Gastroesophageal sphincter (tissue), 4 donors: ENCODE measurements around the gene GPATCH3. TPM values are rescaled to one million over a fixed set of nuclear protein-coding genes. Genes with fewer than 3 reads are reported as not detected.
"Not testable (repeated sequence)": the region's sequence is repeated elsewhere in the genome, so short reads cannot be mapped to it uniquely, and the experiment has no call there.

Source experiments
- ATAC-seq: fragments of 150-250 bp; one replicate; pipeline ENCODE4 v1.9.1; 2016; ENCODE audit warnings: mild to moderate bottlenecking, moderate library complexity
- H3K27ac ChIP-seq, 4 donors: fragments of 200-600 bp; sonication (generic) in 3 of 4; 1 replicate in 3 of 4; 2 replicates in 1 of 4; pipeline ENCODE4 v1.5.1; 2016 to 2019
- H3K27me3 ChIP-seq: fragments of 200-600 bp; sonication (generic); one replicate; pipeline ENCODE4 v1.5.1; 2019
- H3K36me3 ChIP-seq, 2 donors: fragments of 200-600 bp; sonication (generic); one replicate each; pipeline ENCODE4 v1.5.1; 2019; ENCODE audit warnings: control low read depth in 1 of 2
- H3K4me1 ChIP-seq, 3 donors: fragments of 200-600 bp; sonication (generic); 1 replicate in 2 of 3; 2 replicates in 1 of 3; pipeline ENCODE4 v1.5.1; 2016 to 2019; ENCODE audit warnings: control low read depth in 2 of 3
- H3K4me3 ChIP-seq, 2 donors: fragments of 200-600 bp; sonication (generic); one replicate each; pipeline ENCODE4 v1.5.1; 2019; ENCODE audit warnings: mild to moderate bottlenecking in 1 of 2, moderate library complexity in 1 of 2
- H3K9me3 ChIP-seq, 3 donors: fragments of 200-600 bp; sonication (generic); one replicate each; pipeline ENCODE4 v1.5.1; 2017 to 2019; ENCODE audit warnings: control low read depth in 2 of 3
- EP300 ChIP-seq: sonication (generic); formaldehyde crosslinking; IDR thresholded peaks from one replicate; pipeline ENCODE4 v1.6.1; 2017; ENCODE audit warnings: antibody characterized with exemption, mild to moderate bottlenecking
- POLR2A ChIP-seq, 2 donors: fragments of 450-650 bp; IDR thresholded peaks; one replicate each; pipeline ENCODE4 v1.6.1; 2017; ENCODE audit warnings: antibody characterized with exemption in 2 of 2, mild to moderate bottlenecking in 2 of 2, moderate library complexity in 1 of 2
- POLR2AphosphoS5 ChIP-seq: sonication (generic); formaldehyde crosslinking; IDR thresholded peaks from one replicate; pipeline ENCODE4 v1.6.1; 2017; ENCODE audit warnings: antibody characterized with exemption
- WGBS, 2 donors: methylation state at CpG; one replicate each; pipeline ENCODE4 v1.1.5; 2018; ENCODE audit warnings: low coverage in 1 of 2; 5-methylcytosine and 5-hydroxymethylcytosine counted together
- total RNA-seq, 4 donors: library from RNA; depleted of rRNA; stranded (reverse); fragments of >200 nt; gene quantifications; one replicate each; pipeline ENCODE4 v1.1.0, GENCODE V29; 2016
- TF ChIP-seq, protein P1 (sequence below), 4 experiments: fragments of 200-600 bp in 2 of 4; fragments of 450-650 bp in 2 of 4; sonication (generic) in 1 of 4; IDR thresholded peaks; one replicate each; pipeline ENCODE4 v1.5.1; 2017 to 2019; ENCODE audit warnings: antibody characterized with exemption in 4 of 4, mild to moderate bottlenecking in 2 of 4, moderate library complexity in 2 of 4

GPATCH3 gene
- total RNA-seq, 4 donors from 2014 or later, result 5.1 to 21.6 (median 14.4) TPM

DNA sequence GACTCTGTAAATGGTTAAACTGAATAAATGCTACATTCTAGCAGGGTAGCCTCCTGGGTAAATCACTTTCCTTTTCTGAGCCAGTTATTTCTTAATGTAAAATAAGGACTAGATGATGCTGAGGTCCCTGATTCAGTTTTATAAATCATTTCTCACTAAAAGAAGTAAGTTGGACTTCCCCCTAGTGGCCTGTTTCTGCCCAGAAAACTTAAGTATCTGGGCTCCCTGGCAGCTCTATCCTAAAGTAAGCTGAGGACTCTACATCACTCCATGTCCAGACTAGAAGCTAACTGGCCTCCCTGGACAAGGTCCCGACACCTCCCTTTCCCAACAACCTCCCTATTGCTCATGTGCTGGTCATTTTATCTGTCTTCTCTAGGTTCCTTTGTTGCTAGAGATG is 13.1 kb downstream of the GPATCH3 start:
- H3K27ac ChIP-seq, result no peak overlapping the region
- H3K4me1 ChIP-seq, result peaks cover 3 to 35% (median 17%) of the 10 kb centered on the region in 3 donors
- H3K36me3 ChIP-seq, result peaks cover 0 to 82% of the 10 kb centered on the region in 2 donors
- TF ChIP-seq POLR2AphosphoS5, result no peak
- TF ChIP-seq, protein P1, sequence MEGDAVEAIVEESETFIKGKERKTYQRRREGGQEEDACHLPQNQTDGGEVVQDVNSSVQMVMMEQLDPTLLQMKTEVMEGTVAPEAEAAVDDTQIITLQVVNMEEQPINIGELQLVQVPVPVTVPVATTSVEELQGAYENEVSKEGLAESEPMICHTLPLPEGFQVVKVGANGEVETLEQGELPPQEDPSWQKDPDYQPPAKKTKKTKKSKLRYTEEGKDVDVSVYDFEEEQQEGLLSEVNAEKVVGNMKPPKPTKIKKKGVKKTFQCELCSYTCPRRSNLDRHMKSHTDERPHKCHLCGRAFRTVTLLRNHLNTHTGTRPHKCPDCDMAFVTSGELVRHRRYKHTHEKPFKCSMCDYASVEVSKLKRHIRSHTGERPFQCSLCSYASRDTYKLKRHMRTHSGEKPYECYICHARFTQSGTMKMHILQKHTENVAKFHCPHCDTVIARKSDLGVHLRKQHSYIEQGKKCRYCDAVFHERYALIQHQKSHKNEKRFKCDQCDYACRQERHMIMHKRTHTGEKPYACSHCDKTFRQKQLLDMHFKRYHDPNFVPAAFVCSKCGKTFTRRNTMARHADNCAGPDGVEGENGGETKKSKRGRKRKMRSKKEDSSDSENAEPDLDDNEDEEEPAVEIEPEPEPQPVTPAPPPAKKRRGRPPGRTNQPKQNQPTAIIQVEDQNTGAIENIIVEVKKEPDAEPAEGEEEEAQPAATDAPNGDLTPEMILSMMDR (IDR thresholded peaks at IDR 0.05), result peak in 3 of 4 experiments; percentile 21 to 37 (median 31)
- no peak for ATAC-seq
- no peak overlapping the region for H3K4me3 ChIP-seq
- WGBS, 2 donors, result 64 to 80% methylated on average over 1 of the region's 1 CpG
- no peaks in the 10 kb centered on the region for H3K27me3 ChIP-seq
- no peaks in the 10 kb centered on the region for H3K9me3 ChIP-seq

GRCh38 chr1:26882696-26883463 is 17.4 kb downstream of the GPATCH3 start:
- no peaks in the 10 kb centered on the region for H3K27me3 ChIP-seq
- H3K4me3 ChIP-seq, result no peak overlapping the region
- no peak for ATAC-seq
- peaks cover 0 to 100% of the 10 kb centered on the region in 2 donors for H3K36me3 ChIP-seq
- TF ChIP-seq, protein P1 (IDR thresholded peaks at IDR 0.05), result no peak
- no peaks in the 10 kb centered on the region for H3K9me3 ChIP-seq
- WGBS, 2 donors, result 70 to 84% methylated on average over 5 of the region's 5 CpGs
- H3K27ac ChIP-seq, result no peak overlapping the region
- peaks cover 0 to 12% (median 0%) of the 10 kb centered on the region in 3 donors for H3K4me1 ChIP-seq

- ATAC-seq, H3K4me3 ChIP-seq, H3K9me3 ChIP-seq, H3K4me1 ChIP-seq, H3K27me3 ChIP-seq, H3K27ac ChIP-seq: not testable (repeated sequence)
- peaks cover 0 to 100% of the 10 kb centered on the region in 2 donors for H3K36me3 ChIP-seq
- WGBS, 2 donors, result 100% methylated on average over 3 of the region's 6 CpGs; no CpG with 5 or more reads in 1 of the 2 donors
These were observed 18.7 kb downstream of the GPATCH3 start for GRCh38 chr1:26881611-26882010.

DNA sequence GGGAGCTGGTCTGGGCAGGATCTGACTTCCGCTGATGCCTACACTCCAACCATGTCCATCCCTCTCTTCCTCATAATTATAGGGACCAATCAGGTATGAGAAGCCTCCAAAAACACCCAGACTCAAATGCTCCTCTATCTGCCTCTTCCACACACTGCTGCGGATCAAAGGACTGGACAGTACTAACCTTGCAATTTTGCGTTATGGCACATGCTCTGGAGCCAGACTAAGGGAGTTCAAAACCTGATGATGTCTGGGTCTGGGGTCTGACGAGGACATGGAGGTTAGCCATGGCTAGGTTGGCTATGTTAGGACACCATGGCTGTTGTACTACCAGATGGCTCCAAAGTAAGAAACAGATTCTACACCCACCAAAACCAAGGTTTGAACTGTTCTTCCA is 20.5 kb downstream of the GPATCH3 start:
- H3K4me3 ChIP-seq, result no peak overlapping the region
- WGBS, 2 donors, result 89% methylated on average over 4 of the region's 4 CpGs; no CpG with 5 or more reads in 1 of the 2 donors
- H3K4me1 ChIP-seq, result peaks cover 0 to 7% (median 0%) of the 10 kb centered on the region in 3 donors
- H3K27me3 ChIP-seq, result no peaks in the 10 kb centered on the region
- peaks cover 0 to 99% of the 10 kb centered on the region in 2 donors for H3K36me3 ChIP-seq
- no peaks in the 10 kb centered on the region for H3K9me3 ChIP-seq
- ATAC-seq, result no peak
- TF ChIP-seq POLR2A (IDR thresholded peaks at IDR 0.05), result no peak
- TF ChIP-seq EP300, result no peak
- TF ChIP-seq POLR2AphosphoS5, result no peak
- TF ChIP-seq, protein P1 (IDR thresholded peaks at IDR 0.05), result no peak
- H3K27ac ChIP-seq, result no peak overlapping the region

- TF ChIP-seq EP300 (no peak), POLR2AphosphoS5 (no peak), POLR2A (IDR thresholded peaks at IDR 0.05) (no peak)
- TF ChIP-seq, protein P1 (IDR thresholded peaks at IDR 0.05), result no peak
- Histone ChIP-seq H3K9me3 (no peaks in the 10 kb centered on the region), H3K36me3 (peaks cover 0 to 82% of the 10 kb centered on the region in 2 donors), H3K27me3 (no peaks in the 10 kb centered on the region), H3K4me1 (peaks cover 0 to 7% (median 0%) of the 10 kb centered on the region in 3 donors), H3K4me3 (no peak overlapping the region), H3K27ac (no peak overlapping the region)
- WGBS, 2 donors, result 51 to 71% methylated on average over 2 of the region's 2 CpGs
- no peak for ATAC-seq
These were observed 22.9 kb downstream of the GPATCH3 start for GRCh38 chr1:26877326-26877725.
